Measurements from ENCODE around the gene CABCOCO1.

Gene CABCOCO1, protein sequence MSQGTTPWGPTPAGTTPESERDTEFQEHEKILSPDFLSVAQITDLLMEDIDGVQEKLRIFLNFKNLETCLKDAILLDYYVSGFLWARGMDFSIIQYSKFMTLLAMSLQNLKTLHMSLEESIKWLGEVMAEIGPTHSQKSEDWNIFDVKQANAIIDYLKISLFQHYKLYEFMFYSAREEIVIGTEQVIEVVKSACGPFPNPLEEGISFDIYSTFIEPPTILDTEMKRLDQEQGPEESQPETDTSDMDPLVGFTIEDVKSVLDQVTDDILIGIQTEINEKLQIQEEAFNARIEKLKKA

DNA sequence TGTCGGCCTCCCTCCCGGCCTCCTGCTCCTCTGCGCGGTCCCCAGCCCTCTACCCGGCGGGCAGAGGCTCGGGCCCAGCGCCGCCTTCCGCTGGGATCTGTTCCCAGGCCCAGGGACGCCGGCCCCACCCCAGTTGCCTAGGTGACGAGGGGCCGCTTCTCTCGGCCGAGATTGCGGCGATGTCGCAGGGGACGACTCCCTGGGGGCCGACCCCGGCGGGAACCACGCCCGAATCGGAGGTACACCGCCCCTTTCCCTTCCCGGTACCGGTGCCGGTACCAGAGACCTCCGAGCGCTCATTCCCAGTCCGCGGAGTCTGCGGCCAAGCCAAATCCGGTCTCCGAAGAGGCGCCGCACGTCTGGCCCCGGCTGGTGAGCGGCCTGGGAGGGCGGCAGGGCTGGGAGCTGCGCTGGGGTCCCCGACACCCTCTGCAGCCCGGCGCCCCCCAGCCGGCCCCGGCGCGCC is at the start of gene CABCOCO1:
CABCOCO1 (plus strand) TSS at position 136 of the 466 bp plus-strand sequence; CDS start at position 180, 44 bp downstream.
- TF ChIP-seq ZFX (IDR thresholded peaks at IDR 0.05): no peak
- TF ChIP-seq, protein P1, sequence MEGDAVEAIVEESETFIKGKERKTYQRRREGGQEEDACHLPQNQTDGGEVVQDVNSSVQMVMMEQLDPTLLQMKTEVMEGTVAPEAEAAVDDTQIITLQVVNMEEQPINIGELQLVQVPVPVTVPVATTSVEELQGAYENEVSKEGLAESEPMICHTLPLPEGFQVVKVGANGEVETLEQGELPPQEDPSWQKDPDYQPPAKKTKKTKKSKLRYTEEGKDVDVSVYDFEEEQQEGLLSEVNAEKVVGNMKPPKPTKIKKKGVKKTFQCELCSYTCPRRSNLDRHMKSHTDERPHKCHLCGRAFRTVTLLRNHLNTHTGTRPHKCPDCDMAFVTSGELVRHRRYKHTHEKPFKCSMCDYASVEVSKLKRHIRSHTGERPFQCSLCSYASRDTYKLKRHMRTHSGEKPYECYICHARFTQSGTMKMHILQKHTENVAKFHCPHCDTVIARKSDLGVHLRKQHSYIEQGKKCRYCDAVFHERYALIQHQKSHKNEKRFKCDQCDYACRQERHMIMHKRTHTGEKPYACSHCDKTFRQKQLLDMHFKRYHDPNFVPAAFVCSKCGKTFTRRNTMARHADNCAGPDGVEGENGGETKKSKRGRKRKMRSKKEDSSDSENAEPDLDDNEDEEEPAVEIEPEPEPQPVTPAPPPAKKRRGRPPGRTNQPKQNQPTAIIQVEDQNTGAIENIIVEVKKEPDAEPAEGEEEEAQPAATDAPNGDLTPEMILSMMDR (conservative IDR thresholded peaks at IDR 0.05): no peak
- H3K27ac ChIP-seq: no peak within 1 kb of the TSS; the same call in 1 of the 2 replicates

DNA sequence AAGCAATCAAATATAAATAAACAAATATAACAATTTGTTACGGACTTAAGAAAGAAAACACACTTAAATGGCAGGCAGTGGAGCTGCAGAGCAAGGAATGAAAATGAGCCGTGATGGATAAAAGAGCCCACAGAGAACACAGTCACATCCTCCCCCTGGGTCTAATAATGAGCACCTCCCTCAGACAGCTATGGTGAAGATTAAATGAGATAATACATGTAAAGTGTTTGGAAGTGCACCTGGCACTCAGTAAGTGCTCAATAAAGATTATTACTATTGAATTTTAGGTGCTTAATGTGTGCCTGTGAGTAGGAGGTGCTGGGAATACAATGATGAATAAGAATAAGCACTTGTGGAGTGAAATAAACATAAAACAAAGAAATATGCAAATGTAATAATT is 49.1 kb upstream of the CABCOCO1 start:
- no peak overlapping the region for H3K27ac ChIP-seq
- TF ChIP-seq, protein P1 (conservative IDR thresholded peaks at IDR 0.05): no peak
- TF ChIP-seq ZFX (IDR thresholded peaks at IDR 0.05): no peak

DNA sequence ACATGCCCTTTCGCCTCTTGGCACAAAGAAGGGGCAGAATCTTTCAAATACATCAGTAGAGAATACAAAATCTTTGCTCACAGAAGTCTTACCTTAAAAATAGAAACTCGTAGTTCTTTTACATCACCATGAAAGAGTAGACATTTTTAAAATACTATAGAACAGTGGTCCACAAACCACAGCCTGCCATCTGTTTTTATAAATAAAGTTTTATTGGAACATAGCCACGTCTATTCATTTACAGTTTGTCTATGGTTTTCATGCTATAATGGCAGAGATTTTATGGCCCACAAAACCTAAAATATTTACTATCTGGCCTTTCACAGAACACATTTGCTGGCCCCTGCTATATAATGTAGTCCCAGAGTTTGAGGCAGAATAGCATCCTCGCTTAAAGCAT is 46.1 kb upstream of the CABCOCO1 start:
- no peak overlapping the region for H3K27ac ChIP-seq
- TF ChIP-seq, protein P1 (conservative IDR thresholded peaks at IDR 0.05): no peak
- TF ChIP-seq ZFX (IDR thresholded peaks at IDR 0.05): no peak

DNA sequence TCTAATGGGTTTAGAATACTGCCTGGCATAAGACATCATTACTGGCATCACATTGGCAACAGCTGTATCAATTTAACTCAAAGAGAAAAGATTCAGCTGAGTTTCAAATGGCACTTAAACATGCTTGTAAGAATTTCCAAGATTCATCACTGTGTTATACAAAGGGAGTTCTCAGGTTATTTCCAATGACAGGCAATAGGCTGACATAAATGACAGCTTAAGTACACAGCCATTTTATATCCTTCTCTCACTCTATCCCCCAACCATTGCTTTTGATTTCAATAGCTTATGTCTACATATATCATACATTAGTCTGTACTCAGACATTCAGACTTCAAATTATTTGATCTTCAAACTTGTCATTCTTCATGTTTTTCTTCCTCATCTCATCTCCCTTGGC is 45.5 kb upstream of the CABCOCO1 start:
- TF ChIP-seq, protein P1 (conservative IDR thresholded peaks at IDR 0.05): no peak

DNA sequence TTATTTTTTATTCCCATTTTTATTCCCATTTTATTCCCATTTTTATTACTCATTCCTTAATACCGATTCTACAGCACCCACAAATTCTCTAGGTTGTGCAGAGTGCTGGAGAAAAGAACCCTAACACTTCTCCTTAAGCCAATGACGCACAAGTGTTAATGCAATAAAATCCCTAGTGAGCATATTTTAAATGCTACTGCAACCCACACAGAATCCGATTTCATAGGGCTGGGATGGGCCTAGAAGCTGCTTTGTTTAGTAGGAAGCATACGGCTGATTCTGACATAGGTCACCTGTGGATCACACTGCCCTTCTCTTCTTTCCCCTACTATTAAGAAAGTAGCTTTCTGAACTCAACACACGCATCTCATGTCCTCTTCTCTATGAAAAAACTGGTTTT is 45.1 kb upstream of the CABCOCO1 start:
- TF ChIP-seq, protein P1 (conservative IDR thresholded peaks at IDR 0.05): no peak
- TF ChIP-seq ZFX (IDR thresholded peaks at IDR 0.05): no peak

More for the DNA sequence above, 45.5 kb upstream of the CABCOCO1 start:
- H3K27ac ChIP-seq: no peak overlapping the region

DNA sequence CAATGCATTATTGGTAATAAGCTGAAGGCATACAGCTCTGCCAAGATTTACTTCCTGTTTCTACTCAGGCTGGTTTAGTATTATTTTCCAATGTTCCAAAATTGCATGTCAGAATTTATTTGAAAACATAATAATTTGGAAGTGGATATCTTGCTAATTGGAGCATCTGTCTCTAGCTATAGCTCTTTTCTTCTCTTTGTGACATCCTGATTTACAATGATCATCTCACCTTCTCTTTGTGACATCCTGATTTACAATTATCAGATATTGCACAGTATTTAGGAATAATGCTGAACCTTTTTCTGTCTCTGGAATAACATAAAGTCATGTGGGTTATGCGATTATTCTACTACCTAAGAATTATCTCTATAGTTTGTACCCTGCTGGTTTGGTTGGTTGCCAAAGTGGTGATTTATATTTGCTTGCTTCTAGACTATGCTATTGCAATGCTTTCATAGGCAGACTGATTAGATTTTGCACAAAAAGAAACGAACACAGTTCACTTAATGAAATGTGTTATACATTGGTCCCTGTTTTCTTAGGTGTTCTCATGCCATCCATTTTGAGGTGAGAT is 44.3 kb upstream of the CABCOCO1 start:
- no peak overlapping the region for H3K27ac ChIP-seq
- TF ChIP-seq ZFX (IDR thresholded peaks at IDR 0.05): no peak
- TF ChIP-seq, protein P1 (conservative IDR thresholded peaks at IDR 0.05): no peak

More for the DNA sequence above, 45.1 kb upstream of the CABCOCO1 start:
- H3K27ac ChIP-seq: no peak overlapping the region

DNA sequence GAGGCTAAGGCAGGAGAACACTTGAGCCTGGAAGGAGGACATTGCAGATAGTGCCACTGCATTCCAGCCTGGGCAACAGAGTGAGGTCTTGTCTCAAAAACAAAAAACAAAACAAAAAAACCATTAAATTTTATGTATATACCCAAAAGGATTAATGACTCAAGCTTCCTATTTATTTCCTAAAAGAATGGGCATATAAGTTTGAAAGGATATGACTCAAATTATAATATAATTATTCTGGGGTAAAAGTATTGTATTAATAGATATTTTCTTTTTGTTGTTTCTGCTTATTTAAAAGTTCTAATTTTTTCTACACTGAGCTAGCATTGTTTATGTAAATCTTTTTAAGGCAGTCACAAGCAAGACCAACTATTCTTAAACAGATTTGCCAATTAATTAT is 42.2 kb upstream of the CABCOCO1 start:
- TF ChIP-seq, protein P1 (conservative IDR thresholded peaks at IDR 0.05): no peak
- no peak for TF ChIP-seq ZFX (IDR thresholded peaks at IDR 0.05)
- H3K27ac ChIP-seq: no peak overlapping the region
